A673 (cell line): ENCODE measurements around the gene CHCHD6. TPM values are rescaled to one million over a fixed set of nuclear protein-coding genes. Genes with fewer than 3 reads are reported as not detected.

Experiments used
- BruUV-seq: library from RNA; stranded (reverse); fragments of 400-500 nt; replicated peaks from 2 replicates; lab custom pipeline; 2021; lab: Mats Ljungman, UMichigan
- CTCF ChIA-PET: fragments of 300-600 bp; sonication (Branson Sonifier 250); formaldehyde crosslinking; loops from one replicate; lab custom pipeline; 2022; ENCODE audit warnings: antibody characterized with exemption; lab: Charles Lee
- POLR2A ChIA-PET: fragments of 300-600 bp; sonication (Branson Sonifier 250); formaldehyde crosslinking; loops from one replicate; lab custom pipeline; 2022; ENCODE audit warnings: antibody characterized with exemption; ENCODE audit not compliant: low non-redundant PET; lab: Charles Lee
- DNase-seq: peaks from one replicate; pipeline ENCODE4 v3.0.0-alpha.2; 2015; ENCODE audit warnings: low spot score
- H3K27ac ChIP-seq: fragments of 200-600 bp; sonication (generic); 2 replicates; pipeline ENCODE4 v1.5.1; 2016; ENCODE audit warnings: mixed run types, low read depth, mild to moderate bottlenecking, mixed read lengths, antibody characterized with exemption, low read length; ENCODE audit not compliant: poor library complexity, severe bottlenecking
- H3K27me3 ChIP-seq: fragments of 200-600 bp; sonication (generic); replicated peaks from 2 replicates; pipeline ENCODE4 v1.6.1; 2017; ENCODE audit warnings: mixed run types, low read depth, mild to moderate bottlenecking, mixed read lengths, antibody characterized with exemption, low read length; ENCODE audit not compliant: insufficient read depth, poor library complexity
- H3K36me3 ChIP-seq: fragments of 200-600 bp; sonication (generic); 2 replicates; pipeline ENCODE4 v1.6.1; 2016; ENCODE audit warnings: mixed run types, mild to moderate bottlenecking, mixed read lengths, antibody characterized with exemption, low read length; ENCODE audit not compliant: insufficient read depth, poor library complexity, severe bottlenecking
- H3K4me1 ChIP-seq: fragments of 200-600 bp; sonication (generic); 2 replicates; pipeline ENCODE4 v1.6.1; 2017; ENCODE audit warnings: mixed run types, mild to moderate bottlenecking, mixed read lengths, antibody characterized with exemption, low read length; ENCODE audit not compliant: insufficient read depth, poor library complexity, severe bottlenecking
- H3K4me3 ChIP-seq: fragments of 200-600 bp; sonication (generic); 2 replicates; pipeline ENCODE4 v1.5.1; 2016; ENCODE audit warnings: low read depth, mixed run types, mild to moderate bottlenecking, mixed read lengths, low read length; ENCODE audit not compliant: poor library complexity, severe bottlenecking
- H3K9me3 ChIP-seq: fragments of 200-600 bp; sonication (generic); 2 replicates; pipeline ENCODE4 v1.6.1; 2016; ENCODE audit warnings: mixed run types, low read depth, mild to moderate bottlenecking, mixed read lengths, antibody characterized with exemption, low read length; ENCODE audit not compliant: poor library complexity, severe bottlenecking
- CTCF ChIP-seq: fragments of 300-800, 200-600 bp; sonication (generic); conservative IDR thresholded peaks from 2 replicates; pipeline ENCODE4 v1.5.1; 2017; ENCODE audit warnings: low read depth, mild to moderate bottlenecking, antibody characterized with exemption, low read length, moderate library complexity, mixed read lengths
- EZH2 ChIP-seq: fragments of 200-600 bp; sonication (generic); IDR thresholded peaks from 2 replicates; pipeline ENCODE4 v1.6.1; 2017; ENCODE audit warnings: borderline replicate concordance, low read depth, mild to moderate bottlenecking, mixed read lengths, antibody characterized with exemption, low read length; ENCODE audit not compliant: poor library complexity, severe bottlenecking
- intact Hi-C: fragments of 100-400 bp; cut with micrococcal nuclease; formaldehyde crosslinking; loops from one replicate; pipeline ENCODE4 v1.10.0; 2022; ENCODE audit not compliant: unreplicated experiment
- total RNA-seq: library from RNA; stranded (reverse); gene quantifications from 2 replicates; pipeline ENCODE4 v1.2.3, GENCODE V29; 2021

CHCHD6 gene
- total RNA-seq, 1 experiment from 2014 or later, result 23.3 TPM

DNA sequence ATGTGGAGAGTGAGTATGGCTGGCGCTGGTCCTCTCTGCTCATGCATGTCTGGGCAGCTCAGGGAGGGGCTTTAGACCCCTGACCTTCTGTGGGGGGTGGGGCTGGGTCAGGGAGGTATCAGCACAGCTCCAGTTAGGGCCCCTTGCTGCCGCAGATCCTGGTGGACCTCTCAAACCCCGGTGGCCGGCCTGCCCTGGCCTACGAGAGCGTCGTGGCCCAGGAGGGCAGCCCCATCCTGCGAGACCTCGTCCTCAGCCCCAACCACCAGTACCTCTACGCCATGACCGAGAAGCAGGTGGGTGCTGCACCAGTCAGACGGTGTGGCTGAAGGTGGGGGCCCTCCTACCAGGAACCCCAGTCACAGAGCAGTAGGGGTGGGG is 299.1 kb downstream of the CHCHD6 start:
- intact Hi-C loops, result no loop called here
- no peaks in the 10 kb centered on the region for H3K36me3 ChIP-seq
- no peaks in the 10 kb centered on the region for H3K9me3 ChIP-seq
- ChIA-PET CTCF (no interaction called here), POLR2A (no interaction called here)
- peak overlapping the region; percentile 44 for H3K27ac ChIP-seq
- H3K4me3 ChIP-seq, result no peak overlapping the region
- no peak for DNase-seq
- no peaks in the 10 kb centered on the region for H3K27me3 ChIP-seq
- TF ChIP-seq EZH2, result no peak
- TF ChIP-seq CTCF, result no peak
- no TSS peak for BruUV-seq
- peaks cover 25% of the 10 kb centered on the region for H3K4me1 ChIP-seq

DNA sequence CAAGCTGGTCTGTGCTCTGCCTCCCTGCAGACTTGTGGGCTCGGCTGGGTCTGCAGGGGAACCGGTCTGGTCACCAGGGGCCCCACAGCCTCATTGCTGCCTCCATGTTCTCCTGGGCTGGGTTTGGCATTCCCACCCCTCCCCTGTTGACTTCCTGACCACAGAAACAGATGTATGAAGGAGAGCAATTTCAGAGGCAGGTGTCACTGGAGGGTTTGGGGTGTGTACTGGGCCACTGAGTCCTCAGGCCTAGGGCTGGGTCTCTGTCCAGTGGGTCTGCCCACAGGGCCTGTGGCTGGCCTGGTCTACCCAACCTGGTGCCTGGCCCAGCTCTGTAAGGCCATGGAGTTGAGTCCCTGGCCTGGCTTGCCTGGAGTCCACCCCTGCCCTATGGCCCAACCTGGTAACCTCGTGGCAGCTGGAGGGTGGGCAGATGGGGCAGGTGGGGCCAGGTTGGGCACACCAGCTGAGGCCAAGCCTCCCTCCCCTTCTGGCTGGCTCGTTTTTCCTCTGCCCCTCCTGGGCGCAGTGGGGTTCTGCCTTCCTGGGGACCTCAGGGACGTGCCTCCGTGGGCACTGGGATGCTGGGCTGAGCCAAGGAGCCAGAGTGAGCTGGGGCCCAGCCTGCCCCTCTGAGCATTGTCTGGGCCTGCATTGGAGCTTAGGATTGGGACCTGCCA is 299.7 kb downstream of the CHCHD6 start:
- no peak for TF ChIP-seq EZH2
- no peak for TF ChIP-seq CTCF
- ChIA-PET CTCF (no interaction called here), POLR2A (interaction anchor here (0.6 kb wide), 1 partner anchor 1090 kb away, joined by 13 read pairs; no protein-coding TSS in a partner anchor)
- H3K27ac ChIP-seq, result no peak overlapping the region
- H3K4me3 ChIP-seq, result no peak overlapping the region
- no peaks in the 10 kb centered on the region for H3K27me3 ChIP-seq
- BruUV-seq, result no TSS peak
- intact Hi-C loops, result no loop called here
- peaks cover 21% of the 10 kb centered on the region for H3K4me1 ChIP-seq
- DNase-seq, result no peak
- H3K36me3 ChIP-seq, result no peaks in the 10 kb centered on the region
- H3K9me3 ChIP-seq, result no peaks in the 10 kb centered on the region

- H3K36me3 ChIP-seq, result no peaks in the 10 kb centered on the region
- TF ChIP-seq EZH2, result no peak
- TF ChIP-seq CTCF, result no peak
- no peaks in the 10 kb centered on the region for H3K27me3 ChIP-seq
- ChIA-PET POLR2A (no interaction called here), CTCF (no interaction called here)
- H3K4me3 ChIP-seq, result no peak overlapping the region
- BruUV-seq, result no TSS peak
- H3K27ac ChIP-seq, result no peak overlapping the region
- no peak for DNase-seq
- intact Hi-C loops, result no loop called here
- H3K9me3 ChIP-seq, result no peaks in the 10 kb centered on the region
- H3K4me1 ChIP-seq, result peaks cover 15% of the 10 kb centered on the region
These were observed 300.8 kb downstream of the CHCHD6 start for GRCh38 chr3:127004641-127005397.
